HG03521 (cell line): ENCODE results near the gene HOXC6.
"Not testable (repeated sequence)": the region's sequence is repeated elsewhere in the genome, so short reads cannot be mapped to it uniquely, and the experiment has no call there.

Source experiments
- ATAC-seq: cut with Tn5 transposase; IDR thresholded peaks from one replicate; pipeline ENCODE4 v1.9.1; 2021; ENCODE audit warnings: mild to moderate bottlenecking, moderate library complexity; ENCODE audit not compliant: unreplicated experiment

Gene HOXC6

DNA sequence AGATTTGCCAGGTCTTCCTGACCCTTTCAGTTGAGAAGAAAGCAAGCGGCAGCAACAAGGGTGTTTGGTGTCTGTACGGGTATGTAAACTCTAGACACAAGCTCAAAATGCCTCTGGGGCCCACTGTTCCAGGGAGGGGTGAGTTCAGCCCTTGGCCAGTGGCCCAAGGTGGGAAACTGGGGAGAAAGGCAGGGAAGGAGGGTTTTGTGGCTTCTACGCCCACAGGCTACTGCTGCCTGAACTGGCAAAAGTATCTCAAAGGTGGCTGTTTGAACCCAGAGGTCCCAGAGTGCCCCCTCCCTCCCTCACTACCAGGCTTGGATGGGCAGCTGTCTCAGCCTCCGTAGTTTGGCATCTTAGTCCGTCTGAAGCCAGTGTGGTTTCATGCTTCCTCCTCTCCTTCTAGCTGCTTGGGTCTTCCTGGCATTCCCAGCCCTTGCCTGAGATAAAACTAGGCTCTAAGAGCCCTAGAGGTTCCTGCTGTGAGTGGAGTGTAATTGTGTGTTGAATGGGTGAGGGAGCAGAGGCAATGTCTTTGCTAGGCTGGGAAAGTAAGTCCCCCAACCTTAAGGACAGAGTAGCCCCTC is 10.1 kb downstream of the HOXC6 start:
- no peak for ATAC-seq

DNA sequence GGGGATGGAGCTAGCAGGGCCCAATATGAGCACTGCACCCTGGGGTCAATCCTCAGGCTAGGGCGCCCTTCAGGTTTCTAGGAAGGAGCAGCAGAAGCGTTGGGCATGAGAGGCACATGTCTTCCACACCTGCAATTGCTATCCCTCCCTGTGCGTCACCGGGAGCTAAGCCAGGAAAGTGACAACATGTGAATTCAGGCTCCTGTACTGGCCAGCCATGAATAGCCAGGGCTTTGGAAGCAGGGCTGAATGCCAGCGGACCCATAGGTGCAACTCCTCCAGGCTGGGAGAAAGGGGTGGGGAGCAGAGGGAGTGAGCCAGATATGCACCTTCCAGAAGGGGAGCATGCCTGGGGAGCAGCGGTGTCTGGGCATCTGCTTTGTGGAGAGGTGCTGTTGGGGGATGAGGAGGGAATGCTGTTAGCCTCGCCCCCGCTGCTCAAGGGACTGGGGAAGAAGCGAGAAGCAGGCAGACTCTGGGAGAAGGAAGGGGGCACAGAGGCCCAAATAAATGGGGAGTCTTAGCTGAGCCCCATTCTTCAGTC is 10.7 kb downstream of the HOXC6 start:
- ATAC-seq, result no peak

DNA sequence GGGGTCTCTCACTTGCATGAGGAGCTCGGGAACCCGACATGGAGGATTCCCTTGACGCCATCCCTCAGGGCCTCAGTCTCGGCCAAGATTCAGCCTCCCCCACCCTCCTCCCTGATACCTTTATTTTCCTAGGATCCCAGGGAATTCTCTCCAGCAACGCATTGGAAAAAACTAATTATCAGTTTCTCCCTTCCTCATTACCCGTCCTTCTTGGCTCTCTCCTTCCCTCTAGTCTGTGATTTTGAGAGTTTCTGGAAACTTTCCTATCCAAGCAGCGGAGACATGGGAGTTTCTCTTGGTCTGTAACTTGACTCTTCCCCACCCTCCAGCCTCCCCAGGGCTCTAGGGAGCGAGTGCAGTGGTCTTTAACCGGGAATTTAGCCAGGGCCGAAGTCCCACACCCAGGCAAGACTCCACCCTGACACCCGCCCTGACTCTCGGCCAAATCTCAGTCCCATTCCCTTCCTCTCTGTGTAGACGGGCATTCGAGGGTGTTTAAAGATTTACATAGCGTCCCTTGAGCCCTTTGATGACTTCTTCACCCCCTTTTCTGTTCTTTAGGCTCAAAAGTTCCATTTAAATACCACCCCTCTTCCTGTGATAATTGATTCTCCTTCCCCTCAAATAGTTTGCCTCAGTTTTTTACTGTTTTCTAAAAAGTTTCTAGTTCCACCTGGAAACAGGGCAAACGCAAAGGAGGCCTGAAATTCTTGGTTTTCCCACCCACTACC is 11.3 kb downstream of the HOXC6 start:
- no peak for ATAC-seq

DNA sequence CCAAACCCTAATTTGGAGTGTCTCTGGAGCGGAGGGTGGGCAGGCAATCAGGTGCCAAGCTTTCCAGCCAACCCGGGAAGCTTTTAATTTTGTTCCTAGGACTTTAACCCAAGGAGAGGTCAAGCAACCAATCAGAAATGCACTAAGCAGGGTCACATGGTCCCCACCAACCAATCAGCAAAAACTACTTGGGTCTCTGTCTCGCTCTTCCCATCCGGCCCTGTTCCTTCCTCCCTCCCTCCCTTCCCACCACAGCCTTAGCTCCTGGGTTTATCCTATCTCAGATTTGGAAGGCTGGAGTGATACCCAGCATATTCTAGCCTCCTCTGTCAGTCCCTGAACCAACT is 11.9 kb downstream of the HOXC6 start:
- ATAC-seq, result no peak

DNA sequence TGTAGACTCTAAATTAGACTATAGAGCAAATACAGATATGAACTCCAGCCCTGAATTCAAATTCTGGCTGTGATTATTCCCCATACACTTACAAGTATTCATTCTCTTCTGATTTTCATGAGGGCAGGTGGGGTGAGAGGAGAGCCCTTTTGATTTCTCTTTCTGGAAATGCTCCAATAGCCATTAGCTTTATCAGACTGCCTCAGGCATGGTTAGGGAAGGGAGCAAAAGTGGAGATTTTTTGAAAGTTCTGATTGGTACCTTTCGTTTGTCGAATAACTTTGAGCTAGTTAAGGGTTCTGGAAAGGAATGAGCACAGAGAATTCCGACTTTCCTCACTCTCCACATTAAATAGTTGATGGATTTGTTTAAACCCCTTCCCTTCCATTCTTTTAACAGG is 12.4 kb downstream of the HOXC6 start:
- no peak for ATAC-seq

DNA sequence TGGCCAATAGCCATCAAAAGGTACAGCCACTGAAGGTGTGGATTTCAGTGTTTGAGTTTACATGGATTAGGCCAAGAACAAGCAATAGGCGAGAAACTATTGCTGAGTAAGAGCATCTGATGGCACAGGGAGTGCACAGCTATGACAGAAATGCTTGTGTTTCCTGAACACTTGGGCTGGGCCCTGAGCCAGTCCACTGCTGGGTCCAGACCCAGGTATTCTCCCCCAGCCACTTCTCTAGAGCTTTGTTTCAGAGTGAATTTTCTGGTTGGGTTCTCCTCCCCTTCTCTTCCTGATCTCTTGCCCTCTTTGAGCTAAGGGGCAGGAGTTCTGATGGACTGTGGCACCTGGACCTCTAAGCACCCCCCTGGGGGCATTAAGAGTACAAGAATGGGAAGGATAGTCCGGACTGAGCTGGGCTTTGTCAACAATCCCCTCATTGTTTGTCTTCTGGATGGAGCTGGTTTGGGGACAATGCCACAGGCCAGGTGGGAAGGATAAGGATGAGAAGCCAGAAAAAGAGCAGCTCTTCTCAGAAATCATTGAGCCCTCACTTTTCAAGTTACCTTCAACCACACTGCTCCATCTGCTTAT is 13.0 kb downstream of the HOXC6 start:
- no peak for ATAC-seq

DNA sequence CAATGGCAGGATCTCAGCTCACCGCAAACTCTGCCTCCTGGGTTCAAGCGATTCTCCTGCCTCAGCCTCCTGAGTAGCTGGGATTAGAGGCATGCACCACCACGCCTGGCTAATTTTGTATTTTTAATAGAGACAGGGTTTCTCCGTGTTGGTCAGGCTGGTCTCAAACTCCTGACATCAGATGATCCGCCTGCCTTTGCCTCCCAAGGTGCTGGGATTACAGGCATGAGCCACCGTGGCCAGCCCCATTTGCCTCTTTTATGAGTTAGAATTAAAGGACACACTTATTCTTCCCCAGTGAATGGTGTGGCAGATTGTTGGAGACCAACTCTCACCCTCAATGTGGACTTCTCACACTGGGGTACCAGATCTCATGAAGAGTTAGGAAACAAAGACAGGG is 13.8 kb downstream of the HOXC6 start:
- ATAC-seq, result not testable (repeated sequence)

DNA sequence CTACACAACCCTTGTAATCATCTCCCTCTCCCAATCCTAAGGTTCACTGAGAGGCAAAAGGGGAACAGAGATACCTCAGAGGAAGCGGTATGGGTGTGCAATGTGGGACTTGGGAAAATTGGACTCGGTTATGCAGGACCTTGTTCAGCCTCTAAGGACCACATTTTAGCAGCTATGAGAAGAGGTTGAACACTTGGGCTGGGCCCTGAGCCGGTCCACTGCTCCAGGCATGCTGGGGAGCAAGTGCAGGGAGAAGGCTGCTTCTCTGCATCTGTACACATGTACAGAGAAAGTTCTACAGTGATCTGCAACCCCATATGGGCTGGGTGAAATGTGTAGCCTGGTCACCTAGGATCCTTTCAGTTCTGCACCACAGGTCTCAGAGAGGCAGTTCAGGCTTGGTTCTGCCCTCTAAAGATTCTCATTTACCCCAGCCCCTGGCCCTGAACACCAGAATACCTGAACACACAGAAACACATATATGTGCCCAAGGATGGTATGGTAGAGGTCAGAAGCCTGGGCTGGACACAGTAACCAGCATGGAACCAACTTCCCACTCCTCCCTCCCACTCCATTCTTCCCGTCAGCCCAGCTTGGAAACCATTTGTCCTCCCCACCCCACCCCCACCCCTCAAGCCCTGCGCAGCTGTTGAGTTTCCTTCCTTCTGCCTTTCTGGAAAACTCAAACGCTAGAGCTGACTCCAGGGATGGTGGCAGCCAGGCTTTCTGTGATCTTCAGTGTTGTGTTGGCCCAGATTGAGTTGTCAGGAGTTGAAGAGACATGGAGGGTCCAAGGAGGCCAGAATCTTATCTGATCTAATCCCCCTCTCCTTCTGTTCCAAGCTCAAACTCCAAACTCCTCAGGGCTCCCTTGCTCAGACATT is 15.0 kb downstream of the HOXC6 start:
- no peak for ATAC-seq

DNA sequence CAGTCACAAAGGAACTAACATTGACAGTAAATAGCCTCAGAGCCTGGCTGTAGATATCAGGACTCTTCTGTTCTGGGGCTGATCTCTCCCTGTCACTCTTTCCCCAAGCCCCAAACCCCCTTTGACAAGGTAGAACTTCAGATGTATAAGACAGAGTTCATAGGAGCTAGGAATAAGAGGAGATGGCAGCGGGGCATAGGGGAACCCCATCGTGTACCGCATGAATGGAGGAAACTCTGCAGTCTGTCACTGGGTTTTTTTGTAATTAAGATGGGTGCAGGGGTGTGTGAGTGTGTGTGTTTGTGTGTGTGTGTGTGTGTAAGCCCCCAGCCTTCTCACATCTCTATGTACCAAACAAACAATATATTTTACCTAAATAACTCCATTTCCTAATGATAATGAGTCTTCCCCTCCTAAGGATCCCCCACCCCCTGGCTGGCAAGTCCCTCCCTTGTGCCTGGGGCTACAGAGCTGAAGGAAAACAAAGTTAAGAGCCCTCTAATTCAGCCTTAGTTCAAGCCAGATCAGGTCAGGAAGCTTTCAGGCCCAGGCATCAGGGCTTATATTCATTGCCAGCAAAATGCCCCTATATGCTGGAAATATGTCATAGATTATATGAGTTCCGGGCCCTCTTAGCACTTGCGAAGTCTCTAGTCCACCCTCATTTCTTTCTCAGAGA is 16.3 kb downstream of the HOXC6 start:
- no peak for ATAC-seq

DNA sequence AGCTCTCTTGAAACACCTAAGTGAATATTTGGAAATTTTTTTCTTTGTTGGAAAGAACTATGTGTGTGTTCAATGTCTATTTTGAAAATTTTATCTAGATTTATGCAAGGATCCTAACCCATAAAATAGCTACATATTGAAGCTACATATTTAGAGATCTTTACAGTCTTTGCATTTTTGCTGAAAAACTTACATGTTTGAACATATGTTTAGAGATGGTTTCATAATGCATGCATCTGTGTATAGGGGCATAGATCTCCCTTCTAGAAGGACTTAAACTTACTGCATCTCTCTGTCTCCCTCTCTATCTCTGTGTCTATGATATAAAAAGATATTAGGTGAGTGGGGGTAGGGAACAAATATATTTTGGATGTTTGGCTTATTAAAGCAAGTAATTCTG is 17.2 kb downstream of the HOXC6 start:
- no peak for ATAC-seq

DNA sequence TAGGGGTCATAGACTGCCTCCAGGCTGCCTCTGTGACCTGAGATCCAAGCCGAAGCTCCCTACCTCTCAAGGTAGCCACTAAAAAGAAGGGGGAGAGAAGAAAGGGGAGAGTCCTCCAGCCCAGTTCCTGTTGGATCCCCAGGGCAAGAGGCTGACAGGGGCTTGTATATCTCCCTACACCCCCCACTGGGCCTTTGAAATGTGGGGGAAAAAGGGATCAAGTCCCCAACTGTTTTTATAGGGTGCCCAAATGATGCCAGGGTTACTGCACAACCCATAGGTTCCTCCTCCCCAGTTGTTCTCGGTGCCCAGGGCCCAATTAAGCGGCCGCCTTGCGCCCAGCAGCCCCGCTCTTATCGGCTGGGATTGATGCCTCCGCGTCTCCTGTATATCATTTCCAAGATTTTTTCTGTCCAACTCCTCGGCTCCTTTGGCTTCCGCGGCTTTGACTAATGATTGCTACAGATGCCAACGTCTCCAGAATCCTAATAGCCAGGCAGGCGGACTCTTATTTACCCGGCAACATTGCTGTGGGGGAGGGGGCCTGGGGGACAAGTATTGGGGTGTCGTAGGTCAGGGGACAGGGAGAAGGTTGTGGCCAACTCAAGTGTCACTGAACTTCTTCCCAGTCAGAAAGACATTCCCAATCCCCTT is 17.8 kb downstream of the HOXC6 start:
- no peak for ATAC-seq

DNA sequence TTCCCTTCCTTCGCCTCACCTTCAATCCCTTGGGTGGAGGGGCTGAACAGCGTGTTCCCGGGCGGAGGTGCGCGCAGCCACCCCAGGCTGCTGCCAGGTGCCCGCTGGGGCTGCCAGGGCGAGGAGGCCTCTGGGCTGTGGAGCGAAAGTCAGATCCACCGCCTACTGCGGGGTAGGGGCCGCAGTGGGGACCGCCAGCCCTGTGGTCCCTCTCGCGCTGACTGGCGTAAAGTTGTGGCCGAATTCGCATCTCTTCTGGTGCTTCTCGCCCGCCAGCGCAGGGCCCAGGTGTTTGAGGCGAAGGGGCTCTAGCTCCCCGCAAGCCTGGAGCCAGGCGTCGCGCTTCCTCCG is 18.5 kb downstream of the HOXC6 start:
- ATAC-seq, result no peak

DNA sequence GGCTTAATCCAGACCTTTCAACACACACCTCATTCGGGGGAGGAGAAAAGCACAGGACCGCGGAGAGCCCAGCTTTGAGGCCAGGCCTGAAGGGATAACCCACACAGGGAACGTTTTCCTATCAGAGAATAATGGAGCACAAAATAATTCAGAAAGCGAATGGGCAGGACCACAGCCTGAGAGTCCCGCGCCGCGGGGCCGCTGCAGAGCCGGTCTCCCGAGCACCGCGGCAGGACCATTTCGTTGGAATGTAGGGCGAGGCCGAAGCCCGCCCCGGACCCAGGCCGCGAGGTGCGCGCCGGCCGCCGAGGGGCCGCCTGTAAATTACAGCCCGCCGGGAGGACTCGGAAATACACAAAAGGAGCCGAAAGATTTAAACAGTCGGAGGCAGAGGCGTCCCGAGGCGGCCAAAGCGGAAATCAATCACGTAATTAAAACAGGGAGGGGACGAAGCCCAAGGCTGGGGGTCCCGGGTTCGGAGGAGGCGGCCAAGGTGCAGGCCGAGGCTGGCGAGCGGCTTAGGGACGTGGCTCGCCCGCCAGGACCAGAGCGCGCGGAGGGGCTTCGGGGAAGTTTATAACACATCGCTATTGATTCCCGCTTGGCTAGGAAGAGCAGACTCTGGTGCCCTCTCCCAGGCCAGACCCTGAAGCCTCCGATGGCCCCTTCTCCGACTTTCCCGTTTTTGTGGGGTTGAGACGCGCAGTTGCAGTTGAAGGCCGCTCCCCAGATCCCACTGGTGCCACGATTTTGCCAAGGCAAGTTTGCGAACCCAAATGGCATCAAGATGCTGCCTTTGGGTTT is 19.1 kb downstream of the HOXC6 start:
- no peak for ATAC-seq

DNA sequence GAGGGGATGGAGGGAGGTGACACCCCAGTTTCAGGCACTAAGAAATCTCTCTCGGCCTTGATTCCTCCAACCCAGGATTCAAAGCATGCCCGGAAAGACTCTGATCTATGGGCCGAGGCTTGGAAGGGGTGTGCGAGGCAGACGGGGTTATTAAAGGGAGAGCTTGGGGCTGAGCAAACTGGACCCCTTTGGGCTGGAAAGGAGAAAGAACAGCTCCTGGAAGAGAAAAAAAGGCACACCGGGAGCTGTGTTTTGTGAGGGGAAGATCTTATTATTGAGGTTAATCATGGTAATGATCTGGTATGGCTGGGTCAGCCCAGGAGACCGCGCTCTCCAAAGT is 19.7 kb downstream of the HOXC6 start:
- ATAC-seq, result no peak

DNA sequence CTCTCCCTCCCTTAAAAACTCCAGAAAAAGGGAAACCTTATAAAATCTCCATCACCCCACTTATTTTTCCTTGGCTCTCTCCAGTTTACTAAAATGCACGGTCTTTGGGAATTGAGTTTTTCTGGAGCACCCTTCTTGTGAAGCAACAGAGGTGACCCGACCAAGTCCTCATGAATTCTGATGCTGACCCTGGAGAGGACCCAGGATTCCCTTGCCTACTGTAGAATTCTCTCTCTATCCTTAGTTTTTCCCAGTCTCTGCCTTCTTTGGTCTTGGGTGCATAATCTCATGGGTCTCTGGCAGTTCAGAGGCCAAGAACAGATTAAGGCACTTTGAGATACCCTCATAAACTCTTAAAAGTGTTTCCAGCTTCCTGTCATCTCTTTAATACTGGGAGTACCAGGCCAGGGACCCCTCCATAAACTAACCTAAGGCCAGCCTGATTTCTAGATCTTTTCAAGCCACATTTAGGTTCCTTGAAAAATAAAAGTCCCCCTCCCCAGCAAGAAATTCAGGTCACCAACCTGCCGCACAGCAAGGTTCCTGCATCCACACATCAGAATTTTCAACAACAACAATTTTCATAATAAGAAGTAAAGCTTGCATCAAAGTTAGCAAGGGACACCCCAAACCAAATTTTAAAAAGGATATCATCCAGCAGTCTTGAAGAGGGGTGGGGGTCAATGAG is 20.3 kb downstream of the HOXC6 start:
- no peak for ATAC-seq

DNA sequence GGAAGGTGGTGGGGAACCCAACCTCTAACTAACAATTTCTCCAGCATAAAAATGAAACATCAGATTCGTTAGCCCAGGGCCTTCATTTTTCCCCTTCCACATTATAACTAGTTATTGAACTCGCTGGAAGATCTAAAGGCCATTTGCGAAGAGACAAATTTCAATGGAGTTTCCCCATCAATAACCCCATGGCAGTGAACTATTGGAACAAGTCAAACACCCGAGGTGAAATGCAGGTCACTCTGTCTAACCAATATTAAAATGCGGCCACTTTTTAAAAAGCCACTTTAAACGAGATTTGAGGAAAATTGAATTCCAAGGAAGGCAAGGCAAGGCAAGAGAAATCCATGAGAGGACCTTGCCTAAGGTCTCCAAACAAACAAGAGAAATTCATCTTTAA is 20.9 kb downstream of the HOXC6 start:
- no peak for ATAC-seq

DNA sequence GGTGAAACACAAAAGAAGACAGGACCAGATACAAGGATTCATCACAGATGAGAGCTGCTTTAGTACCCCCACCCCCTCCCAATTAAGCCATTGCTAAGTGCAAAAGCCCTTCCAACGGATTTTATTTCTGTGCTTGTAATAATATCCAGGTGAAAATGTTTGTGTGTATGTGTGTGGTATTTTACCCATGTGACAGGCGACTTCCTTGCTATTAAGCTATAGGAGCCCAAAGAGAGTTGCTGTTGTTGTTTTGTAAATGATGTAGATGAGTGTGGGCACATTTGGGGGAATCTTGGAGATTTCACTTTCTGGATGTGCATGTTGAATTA is 22.2 kb downstream of the HOXC6 start:
- no peak for ATAC-seq

DNA sequence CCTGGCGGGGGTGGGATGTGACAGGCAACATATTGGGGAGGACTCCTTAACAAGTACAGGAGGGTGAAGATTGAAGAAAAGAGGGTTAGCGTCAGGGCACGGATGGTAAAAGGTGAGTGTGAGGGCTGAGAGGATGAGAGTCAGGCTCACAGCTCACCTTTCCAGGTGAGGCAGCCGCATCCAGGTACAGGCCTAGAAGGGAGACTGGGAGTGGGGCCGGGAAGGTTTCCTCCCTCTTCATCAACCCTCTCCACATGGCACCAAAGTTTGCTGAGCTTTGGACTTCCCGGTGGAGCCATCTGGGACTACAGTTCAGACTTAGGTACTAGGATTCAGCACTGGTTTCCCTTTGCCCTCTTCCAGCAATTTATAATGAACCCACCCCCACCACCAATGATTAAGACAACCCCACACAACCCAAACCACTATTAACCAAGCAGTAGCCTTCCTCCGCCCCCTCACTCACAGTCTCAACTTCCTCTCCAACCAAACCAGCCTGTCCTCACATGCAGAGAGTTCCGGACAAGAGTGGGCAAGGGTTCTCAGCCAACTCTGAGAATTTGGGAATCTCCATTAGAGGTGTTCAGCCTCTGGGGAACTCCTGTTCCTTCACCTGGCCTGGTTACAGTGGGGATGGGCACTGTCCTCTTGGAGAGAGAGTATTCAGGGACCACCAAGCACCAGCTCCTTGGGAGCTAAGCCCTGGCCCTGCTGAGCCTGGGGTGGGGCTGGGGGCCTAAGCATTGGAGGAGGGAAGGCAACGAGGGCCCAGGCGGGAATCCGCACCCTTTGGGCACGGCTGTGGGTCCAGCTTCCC is 23.0 kb downstream of the HOXC6 start:
- ATAC-seq, result no peak
